ENCODE results near the gene MRPS2.

DNA sequence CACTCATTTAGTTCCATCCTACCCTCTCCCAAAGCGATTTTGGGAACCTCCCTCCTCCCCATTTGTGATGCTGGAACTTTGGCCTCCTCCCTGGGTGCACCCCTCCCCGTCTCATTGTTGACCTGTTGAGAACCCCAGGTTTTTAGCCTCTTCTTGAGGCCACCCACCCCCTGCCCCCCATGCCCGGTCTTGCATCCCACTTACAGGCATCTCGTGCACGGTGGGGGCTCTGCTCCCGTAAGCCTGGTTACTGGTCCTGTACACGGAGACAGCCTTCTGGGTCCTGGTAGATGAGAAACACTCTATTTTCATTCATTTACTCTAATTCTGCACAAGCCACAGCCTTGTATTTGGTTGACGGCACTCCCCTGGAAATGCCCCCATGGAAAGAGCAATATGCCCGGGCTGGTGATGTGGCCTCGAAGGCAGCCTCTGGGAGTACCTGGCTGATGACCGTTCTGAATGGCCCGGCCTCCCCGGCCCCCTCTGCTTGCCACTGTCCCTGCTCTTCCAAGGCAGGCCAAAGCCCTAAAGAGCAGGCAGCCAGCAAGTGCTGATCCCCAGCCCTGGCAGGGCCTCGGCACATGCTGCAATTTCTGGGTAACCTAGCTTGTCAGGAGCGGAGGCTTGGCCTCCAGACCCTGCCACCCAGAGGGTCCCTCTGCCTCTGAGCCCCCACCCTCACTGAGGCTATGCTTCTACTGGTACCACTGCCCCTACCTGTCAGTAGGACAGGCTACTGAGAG, 1.9 kb upstream of the MRPS2 start:
- TF ChIP-seq, protein P1, sequence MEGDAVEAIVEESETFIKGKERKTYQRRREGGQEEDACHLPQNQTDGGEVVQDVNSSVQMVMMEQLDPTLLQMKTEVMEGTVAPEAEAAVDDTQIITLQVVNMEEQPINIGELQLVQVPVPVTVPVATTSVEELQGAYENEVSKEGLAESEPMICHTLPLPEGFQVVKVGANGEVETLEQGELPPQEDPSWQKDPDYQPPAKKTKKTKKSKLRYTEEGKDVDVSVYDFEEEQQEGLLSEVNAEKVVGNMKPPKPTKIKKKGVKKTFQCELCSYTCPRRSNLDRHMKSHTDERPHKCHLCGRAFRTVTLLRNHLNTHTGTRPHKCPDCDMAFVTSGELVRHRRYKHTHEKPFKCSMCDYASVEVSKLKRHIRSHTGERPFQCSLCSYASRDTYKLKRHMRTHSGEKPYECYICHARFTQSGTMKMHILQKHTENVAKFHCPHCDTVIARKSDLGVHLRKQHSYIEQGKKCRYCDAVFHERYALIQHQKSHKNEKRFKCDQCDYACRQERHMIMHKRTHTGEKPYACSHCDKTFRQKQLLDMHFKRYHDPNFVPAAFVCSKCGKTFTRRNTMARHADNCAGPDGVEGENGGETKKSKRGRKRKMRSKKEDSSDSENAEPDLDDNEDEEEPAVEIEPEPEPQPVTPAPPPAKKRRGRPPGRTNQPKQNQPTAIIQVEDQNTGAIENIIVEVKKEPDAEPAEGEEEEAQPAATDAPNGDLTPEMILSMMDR (IDR thresholded peaks at IDR 0.05), result no peak
- TF ChIP-seq POLR2A (IDR thresholded peaks at IDR 0.05), result no peak
- TF ChIP-seq POLR2AphosphoS5 (IDR thresholded peaks at IDR 0.05; ENCODE audit: insufficient read depth in 1 of 2, low read depth in 1 of 2), result no peak

Measured in vagina (tissue), 2 donors.